SK-N-SH (cell line): ENCODE results near the gene FKBP6. TPM values are rescaled to one million over a fixed set of nuclear protein-coding genes. Genes with fewer than 3 reads are reported as not detected.

Source experiments
- CTCF ChIA-PET: fragments of 300-600, 350-600 bp; formaldehyde crosslinking; extraction: SDS; loops from one replicate; lab custom pipeline; 2021; lab: Yijun Ruan, JAX
- POLR2A ChIA-PET: fragments of 350-600 bp; sonication (Branson Sonifier 250); formaldehyde crosslinking; extraction: SDS; loops from one replicate; lab custom pipeline; 2020; ENCODE audit warnings: antibody characterized with exemption, inconsistent platforms; lab: Yijun Ruan, JAX
- DNase-seq: peaks from one replicate; pipeline ENCODE4 v3.0.0; 2012
- H2AFZ ChIP-seq: fragments of 200-600 bp; sonication (generic); 2 replicates; pipeline ENCODE4 v1.8.1; 2016; ENCODE audit warnings: antibody characterized with exemption, mild to moderate bottlenecking, low read depth
- H3F3A ChIP-seq: fragments of 200-600 bp; sonication (generic); replicated peaks from 2 replicates; pipeline ENCODE3; 2016; ENCODE audit warnings: antibody characterized with exemption, mild to moderate bottlenecking; ENCODE audit not compliant: insufficient read depth
- H3K27ac ChIP-seq, 2 experiments: fragments of 200-500 bp in 1 of 2; fragments of 200-600 bp in 1 of 2; sonication (Bioruptor generic) in 1 of 2; sonication (generic), shearing (Covaris generic) in 1 of 2; 2 replicates each; pipeline versions ENCODE4 v1.5.1 to v1.6.1; 2014 to 2016; ENCODE audit warnings: low read depth in 2 of 2, inconsistent platforms in 1 of 2, low read length in 1 of 2, mild to moderate bottlenecking in 1 of 2, mixed read lengths in 1 of 2
- H3K27me3 ChIP-seq: fragments of 200-600 bp; sonication (generic), shearing (Covaris generic); 2 replicates; pipeline ENCODE4 v1.6.1; 2016; ENCODE audit warnings: mixed run types; ENCODE audit not compliant: insufficient read depth
- H3K36me3 ChIP-seq, 2 experiments: fragments of 200-500 bp in 1 of 2; fragments of 200-600 bp in 1 of 2; sonication (Bioruptor generic) in 1 of 2; sonication (generic) in 1 of 2; replicated peaks in 1 of 2; 2 replicates each; pipeline versions ENCODE3 to v1.5.1; 2014 to 2016; ENCODE audit warnings: low read length in 1 of 2, mild to moderate bottlenecking in 1 of 2; ENCODE audit not compliant: insufficient read depth in 2 of 2, control insufficient read depth in 1 of 2
- H3K4me1 ChIP-seq, 2 experiments: fragments of 200-500 bp in 1 of 2; fragments of 200-600 bp in 1 of 2; sonication (Bioruptor generic) in 1 of 2; sonication (generic), shearing (Covaris generic) in 1 of 2; 2 replicates each; pipeline versions ENCODE4 v1.5.1 to v1.6.1; 2014 to 2016; ENCODE audit warnings: low read depth in 1 of 2, low read length in 1 of 2, mixed run types in 1 of 2; ENCODE audit not compliant: insufficient read depth in 2 of 2, control insufficient read depth in 1 of 2
- H3K4me2 ChIP-seq: fragments of 200-600 bp; sonication (generic), shearing (Covaris generic); 2 replicates; pipeline ENCODE4 v1.6.1; 2017; ENCODE audit warnings: mixed run types
- H3K4me3 ChIP-seq, 2 experiments: fragments of 200-500 bp in 1 of 2; fragments of 200-600 bp in 1 of 2; sonication (Bioruptor generic) in 1 of 2; sonication (generic), shearing (Covaris generic) in 1 of 2; 2 replicates each; pipeline versions ENCODE4 v1.5.1 to v1.8.1; 2014 to 2016; ENCODE audit warnings: low read depth in 2 of 2, inconsistent platforms in 1 of 2, low read length in 1 of 2, mild to moderate bottlenecking in 1 of 2, mixed read lengths in 1 of 2, moderate library complexity in 1 of 2
- H3K79me2 ChIP-seq: fragments of 200-600 bp; sonication (generic); 2 replicates; pipeline ENCODE4 v1.8.1; 2017; ENCODE audit warnings: mild to moderate bottlenecking; ENCODE audit not compliant: insufficient read depth
- H3K9ac ChIP-seq: fragments of 200-600 bp; sonication (generic); 2 replicates; pipeline ENCODE4 v1.6.1; 2017; ENCODE audit warnings: mixed run types
- H3K9me2 ChIP-seq: fragments of 200-600 bp; sonication (generic); 2 replicates; pipeline ENCODE4 v1.6.1; 2017; ENCODE audit warnings: mixed run types
- H3K9me3 ChIP-seq: fragments of 200-600 bp; sonication (generic); 2 replicates; pipeline ENCODE4 v1.6.1; 2017; ENCODE audit warnings: mixed run types, mild to moderate bottlenecking, moderate library complexity
- H4K20me1 ChIP-seq: fragments of 200-600 bp; sonication (generic); 2 replicates; pipeline ENCODE4 v1.6.1; 2017; ENCODE audit warnings: mild to moderate bottlenecking, mixed run types; ENCODE audit not compliant: insufficient read depth
- ELF1 ChIP-seq: IDR thresholded peaks from 2 replicates; pipeline ENCODE4 v1.4.0; 2012
- FOSL2 ChIP-seq: IDR thresholded peaks from 2 replicates; pipeline ENCODE4 v1.4.0; 2012; ENCODE audit warnings: low read depth, mild to moderate bottlenecking, moderate library complexity, borderline replicate concordance
- JUND ChIP-seq: IDR thresholded peaks from 2 replicates; pipeline ENCODE4 v1.4.0; 2012
- MEF2A ChIP-seq: IDR thresholded peaks from 2 replicates; pipeline ENCODE4 v1.4.0; 2012; ENCODE audit warnings: low read depth, borderline replicate concordance
- RAD21 ChIP-seq: IDR thresholded peaks from 2 replicates; pipeline ENCODE4 v1.6.1; 2012; ENCODE audit warnings: mild to moderate bottlenecking, low read length
- RCOR1 ChIP-seq: fragments of 150-350 bp; IDR thresholded peaks from 2 replicates; pipeline ENCODE4 v1.6.1; 2017; ENCODE audit warnings: antibody characterized with exemption, low read length
- SIN3A ChIP-seq: IDR thresholded peaks from 2 replicates; pipeline ENCODE4 v1.6.1; 2012; ENCODE audit warnings: low read depth, mild to moderate bottlenecking, low read length, moderate library complexity, borderline replicate concordance
- SMC3 ChIP-seq: IDR thresholded peaks from 2 replicates; pipeline ENCODE4 v1.6.1; 2012; ENCODE audit warnings: low read depth, low read length, improper control_type of control experiment
- TAF1 ChIP-seq: IDR thresholded peaks from 2 replicates; pipeline ENCODE4 v1.6.1; 2012; ENCODE audit warnings: low read depth, mild to moderate bottlenecking, low read length, moderate library complexity, borderline replicate concordance
- TCF12 ChIP-seq: IDR thresholded peaks from 2 replicates; pipeline ENCODE4 v1.4.0; 2012
- TEAD4 ChIP-seq: IDR thresholded peaks from 2 replicates; pipeline ENCODE4 v1.4.0; 2012; ENCODE audit warnings: mild to moderate bottlenecking, borderline replicate concordance; ENCODE audit not compliant: insufficient read depth
- WGBS: methylation state at CpG from one replicate; pipeline ENCODE4 v1.1.6; 2017; ENCODE audit warnings: low lambda C conversion rate; 5-methylcytosine and 5-hydroxymethylcytosine counted together
- polyA plus RNA-seq, 3 experiments: library from polyadenylated mRNA; depleted of rRNA; stranded (reverse); fragments of >200 nt; gene quantifications; 2 replicates each; pipeline ENCODE4 v1.2.3, GENCODE V29; 2012
- TF ChIP-seq, protein P1 (sequence below): fragments of 200-600 bp; sonication (generic); IDR thresholded peaks from 2 replicates; pipeline ENCODE4 v1.6.1; 2017; ENCODE audit warnings: antibody characterized with exemption, mild to moderate bottlenecking, moderate library complexity
- TF ChIP-seq, protein P2 (sequence below): fragments of 150-350 bp; IDR thresholded peaks from 2 replicates; pipeline ENCODE4 v1.6.1; 2017; ENCODE audit warnings: antibody characterized with exemption, low read length, low read depth, borderline replicate concordance
- TF ChIP-seq, protein P3 (sequence below): IDR thresholded peaks from 2 replicates; pipeline ENCODE4 v1.4.0; 2012; ENCODE audit warnings: low read depth, borderline replicate concordance
- TF ChIP-seq, protein P4 (sequence below): IDR thresholded peaks from 2 replicates; pipeline ENCODE4 v1.6.1; 2012; ENCODE audit warnings: mild to moderate bottlenecking, low read depth, low read length, moderate library complexity
- TF ChIP-seq, protein P5 (sequence below): IDR thresholded peaks from 2 replicates; pipeline ENCODE4; 2012

FKBP6 gene
- polyA plus RNA-seq, 1 of the 3 experiments (the other 2 are of a cell fraction): not detected

DNA sequence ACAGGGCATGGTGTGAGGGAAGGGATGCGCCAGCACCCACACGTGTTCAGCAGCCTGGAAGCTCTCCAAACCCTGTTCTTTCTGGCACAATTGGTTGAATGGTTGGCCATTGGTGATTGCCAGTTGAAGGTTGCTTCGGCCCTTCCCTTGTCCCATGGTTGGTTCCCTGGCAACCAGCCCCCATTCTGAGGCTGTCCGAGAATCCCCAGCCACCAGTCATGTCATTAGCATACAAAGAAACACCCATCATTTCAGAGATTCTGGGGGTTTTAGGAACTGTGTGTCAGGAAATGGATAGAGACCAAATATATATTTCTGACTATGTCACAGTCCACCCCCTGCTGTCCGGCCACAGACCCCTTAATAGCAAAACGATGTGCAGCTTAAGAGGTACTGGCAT is 21.8 kb downstream of the FKBP6 start:
- no peaks in the 10 kb centered on the region for H3F3A ChIP-seq
- H3K27me3 ChIP-seq: no peaks in the 10 kb centered on the region
- H4K20me1 ChIP-seq: no peaks in the 10 kb centered on the region
- DNase-seq: no peak
- H3K4me2 ChIP-seq: no peak overlapping the region
- TF ChIP-seq TEAD4 (no peak), ELF1 (no peak), FOSL2 (no peak), SMC3 (no peak), RAD21 (no peak), JUND (no peak), SIN3A (no peak)
- TF ChIP-seq, protein P1, sequence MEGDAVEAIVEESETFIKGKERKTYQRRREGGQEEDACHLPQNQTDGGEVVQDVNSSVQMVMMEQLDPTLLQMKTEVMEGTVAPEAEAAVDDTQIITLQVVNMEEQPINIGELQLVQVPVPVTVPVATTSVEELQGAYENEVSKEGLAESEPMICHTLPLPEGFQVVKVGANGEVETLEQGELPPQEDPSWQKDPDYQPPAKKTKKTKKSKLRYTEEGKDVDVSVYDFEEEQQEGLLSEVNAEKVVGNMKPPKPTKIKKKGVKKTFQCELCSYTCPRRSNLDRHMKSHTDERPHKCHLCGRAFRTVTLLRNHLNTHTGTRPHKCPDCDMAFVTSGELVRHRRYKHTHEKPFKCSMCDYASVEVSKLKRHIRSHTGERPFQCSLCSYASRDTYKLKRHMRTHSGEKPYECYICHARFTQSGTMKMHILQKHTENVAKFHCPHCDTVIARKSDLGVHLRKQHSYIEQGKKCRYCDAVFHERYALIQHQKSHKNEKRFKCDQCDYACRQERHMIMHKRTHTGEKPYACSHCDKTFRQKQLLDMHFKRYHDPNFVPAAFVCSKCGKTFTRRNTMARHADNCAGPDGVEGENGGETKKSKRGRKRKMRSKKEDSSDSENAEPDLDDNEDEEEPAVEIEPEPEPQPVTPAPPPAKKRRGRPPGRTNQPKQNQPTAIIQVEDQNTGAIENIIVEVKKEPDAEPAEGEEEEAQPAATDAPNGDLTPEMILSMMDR: no peak
- TF ChIP-seq, protein P2, sequence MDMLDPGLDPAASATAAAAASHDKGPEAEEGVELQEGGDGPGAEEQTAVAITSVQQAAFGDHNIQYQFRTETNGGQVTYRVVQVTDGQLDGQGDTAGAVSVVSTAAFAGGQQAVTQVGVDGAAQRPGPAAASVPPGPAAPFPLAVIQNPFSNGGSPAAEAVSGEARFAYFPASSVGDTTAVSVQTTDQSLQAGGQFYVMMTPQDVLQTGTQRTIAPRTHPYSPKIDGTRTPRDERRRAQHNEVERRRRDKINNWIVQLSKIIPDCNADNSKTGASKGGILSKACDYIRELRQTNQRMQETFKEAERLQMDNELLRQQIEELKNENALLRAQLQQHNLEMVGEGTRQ: no peak
- no peaks in the 10 kb centered on the region for H3K4me1 ChIP-seq
- no peaks in the 10 kb centered on the region for H3K9me3 ChIP-seq
- H3K36me3 ChIP-seq: no peaks in the 10 kb centered on the region
- ChIA-PET POLR2A (no interaction called here), CTCF (interaction anchor here (1.3 to 7.7 kb wide), 4 partner anchors 8 to 102 kb away, joined by 3 to 44 read pairs (median 8); no protein-coding TSS in a partner anchor)
- no peak overlapping the region for H2AFZ ChIP-seq
- no peak overlapping the region for H3K4me3 ChIP-seq
- no peaks in the 10 kb centered on the region for H3K9me2 ChIP-seq
- no peak overlapping the region for H3K9ac ChIP-seq
- no peaks in the 10 kb centered on the region for H3K79me2 ChIP-seq
- WGBS: 80% methylated on average over 6 of the region's 6 CpGs
- H3K27ac ChIP-seq: no peak overlapping the region

DNA sequence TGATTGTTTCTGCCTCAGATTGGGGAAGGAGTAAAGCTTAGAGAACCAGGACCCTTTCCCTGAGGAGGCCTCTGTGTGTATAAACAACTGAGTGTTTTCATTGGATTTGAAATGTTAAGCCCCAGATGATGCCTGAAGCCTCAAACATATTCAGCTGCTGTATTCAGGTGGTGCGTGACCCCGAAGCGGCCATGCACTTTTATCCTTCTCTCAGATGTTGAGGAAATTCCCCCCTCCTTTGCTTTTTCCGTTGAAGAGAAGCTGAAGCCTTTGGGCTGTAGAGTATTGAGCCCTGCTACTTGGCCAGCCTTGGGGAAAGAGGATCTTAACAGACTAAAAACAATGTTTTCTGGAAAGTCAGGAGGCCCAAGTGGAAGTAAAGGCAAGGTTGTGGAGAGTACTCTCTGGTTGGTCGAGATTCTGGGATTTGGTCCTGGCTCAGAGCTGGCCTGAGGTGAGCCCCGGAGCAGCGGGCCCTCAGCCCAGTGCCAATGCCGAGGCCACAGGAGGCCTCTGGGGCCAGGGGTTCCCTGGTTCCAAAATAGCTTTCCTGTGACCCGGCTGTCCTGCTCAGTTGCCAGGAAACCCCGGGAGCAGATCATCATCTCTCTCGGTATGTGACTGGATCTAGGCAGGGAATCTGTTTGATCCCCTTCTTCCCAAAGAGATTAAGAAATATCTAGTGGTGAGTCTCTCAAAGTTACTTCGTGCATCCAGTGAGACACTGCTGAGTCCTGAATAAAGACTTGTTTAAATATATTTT is 22.5 kb downstream of the FKBP6 start:
- no peak for DNase-seq
- no peaks in the 10 kb centered on the region for H3K27me3 ChIP-seq
- H3K9ac ChIP-seq: no peak overlapping the region
- WGBS: 67% methylated on average over 12 of the region's 12 CpGs
- no peaks in the 10 kb centered on the region for H4K20me1 ChIP-seq
- ChIA-PET CTCF (interaction anchor here (1.3 to 7.7 kb wide), 4 partner anchors 8 to 101 kb away, joined by 3 to 44 read pairs (median 8); no protein-coding TSS in a partner anchor), POLR2A (no interaction called here)
- H3K27ac ChIP-seq: no peak overlapping the region
- no peaks in the 10 kb centered on the region for H3K9me3 ChIP-seq
- no peak overlapping the region for H2AFZ ChIP-seq
- no peak overlapping the region for H3K4me3 ChIP-seq
- H3K9me2 ChIP-seq: no peaks in the 10 kb centered on the region
- H3F3A ChIP-seq: no peaks in the 10 kb centered on the region
- H3K4me2 ChIP-seq: no peak overlapping the region
- no peaks in the 10 kb centered on the region for H3K4me1 ChIP-seq
- H3K79me2 ChIP-seq: no peaks in the 10 kb centered on the region
- TF ChIP-seq TAF1 (no peak), MEF2A (no peak), RAD21 (no peak), JUND (no peak), RCOR1 (no peak), FOSL2 (no peak), TCF12 (no peak)
- TF ChIP-seq, protein P1: no peak
- TF ChIP-seq, protein P3, sequence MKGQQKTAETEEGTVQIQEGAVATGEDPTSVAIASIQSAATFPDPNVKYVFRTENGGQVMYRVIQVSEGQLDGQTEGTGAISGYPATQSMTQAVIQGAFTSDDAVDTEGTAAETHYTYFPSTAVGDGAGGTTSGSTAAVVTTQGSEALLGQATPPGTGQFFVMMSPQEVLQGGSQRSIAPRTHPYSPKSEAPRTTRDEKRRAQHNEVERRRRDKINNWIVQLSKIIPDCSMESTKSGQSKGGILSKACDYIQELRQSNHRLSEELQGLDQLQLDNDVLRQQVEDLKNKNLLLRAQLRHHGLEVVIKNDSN: no peak
- TF ChIP-seq, protein P4, sequence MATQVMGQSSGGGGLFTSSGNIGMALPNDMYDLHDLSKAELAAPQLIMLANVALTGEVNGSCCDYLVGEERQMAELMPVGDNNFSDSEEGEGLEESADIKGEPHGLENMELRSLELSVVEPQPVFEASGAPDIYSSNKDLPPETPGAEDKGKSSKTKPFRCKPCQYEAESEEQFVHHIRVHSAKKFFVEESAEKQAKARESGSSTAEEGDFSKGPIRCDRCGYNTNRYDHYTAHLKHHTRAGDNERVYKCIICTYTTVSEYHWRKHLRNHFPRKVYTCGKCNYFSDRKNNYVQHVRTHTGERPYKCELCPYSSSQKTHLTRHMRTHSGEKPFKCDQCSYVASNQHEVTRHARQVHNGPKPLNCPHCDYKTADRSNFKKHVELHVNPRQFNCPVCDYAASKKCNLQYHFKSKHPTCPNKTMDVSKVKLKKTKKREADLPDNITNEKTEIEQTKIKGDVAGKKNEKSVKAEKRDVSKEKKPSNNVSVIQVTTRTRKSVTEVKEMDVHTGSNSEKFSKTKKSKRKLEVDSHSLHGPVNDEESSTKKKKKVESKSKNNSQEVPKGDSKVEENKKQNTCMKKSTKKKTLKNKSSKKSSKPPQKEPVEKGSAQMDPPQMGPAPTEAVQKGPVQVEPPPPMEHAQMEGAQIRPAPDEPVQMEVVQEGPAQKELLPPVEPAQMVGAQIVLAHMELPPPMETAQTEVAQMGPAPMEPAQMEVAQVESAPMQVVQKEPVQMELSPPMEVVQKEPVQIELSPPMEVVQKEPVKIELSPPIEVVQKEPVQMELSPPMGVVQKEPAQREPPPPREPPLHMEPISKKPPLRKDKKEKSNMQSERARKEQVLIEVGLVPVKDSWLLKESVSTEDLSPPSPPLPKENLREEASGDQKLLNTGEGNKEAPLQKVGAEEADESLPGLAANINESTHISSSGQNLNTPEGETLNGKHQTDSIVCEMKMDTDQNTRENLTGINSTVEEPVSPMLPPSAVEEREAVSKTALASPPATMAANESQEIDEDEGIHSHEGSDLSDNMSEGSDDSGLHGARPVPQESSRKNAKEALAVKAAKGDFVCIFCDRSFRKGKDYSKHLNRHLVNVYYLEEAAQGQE: no peak
- TF ChIP-seq, protein P5, sequence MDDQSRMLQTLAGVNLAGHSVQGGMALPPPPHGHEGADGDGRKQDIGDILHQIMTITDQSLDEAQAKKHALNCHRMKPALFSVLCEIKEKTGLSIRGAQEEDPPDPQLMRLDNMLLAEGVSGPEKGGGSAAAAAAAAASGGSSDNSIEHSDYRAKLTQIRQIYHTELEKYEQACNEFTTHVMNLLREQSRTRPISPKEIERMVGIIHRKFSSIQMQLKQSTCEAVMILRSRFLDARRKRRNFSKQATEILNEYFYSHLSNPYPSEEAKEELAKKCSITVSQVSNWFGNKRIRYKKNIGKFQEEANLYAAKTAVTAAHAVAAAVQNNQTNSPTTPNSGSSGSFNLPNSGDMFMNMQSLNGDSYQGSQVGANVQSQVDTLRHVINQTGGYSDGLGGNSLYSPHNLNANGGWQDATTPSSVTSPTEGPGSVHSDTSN: no peak
- no peaks in the 10 kb centered on the region for H3K36me3 ChIP-seq
